BJ (cell line): ENCODE results near the gene ADD3. TPM values are rescaled to one million over a fixed set of nuclear protein-coding genes. Genes with fewer than 3 reads are reported as not detected.
"Not testable (repeated sequence)": the region's sequence is repeated elsewhere in the genome, so short reads cannot be mapped to it uniquely, and the experiment has no call there.

Source experiments
- CTCF ChIA-PET: fragments of 350-600 bp; formaldehyde crosslinking; extraction: SDS; loops from one replicate; lab custom pipeline; 2021; ENCODE audit warnings: antibody characterized with exemption, inconsistent platforms; lab: Yijun Ruan, JAX
- POLR2A ChIA-PET: fragments of 300-600 bp; sonication (Branson Sonifier 250); formaldehyde crosslinking; extraction: SDS; loops from one replicate; lab custom pipeline; 2021; ENCODE audit warnings: antibody characterized with exemption; lab: Charles Lee
- DNase-seq: peaks from one replicate; pipeline ENCODE4 v3.0.0-alpha.2; 2011; ENCODE audit warnings: low read depth
- H3K27me3 ChIP-seq: 2 replicates; pipeline ENCODE4 v1.6.0; 2011; ENCODE audit warnings: low read length; ENCODE audit not compliant: control insufficient read depth, insufficient read depth
- H3K36me3 ChIP-seq: 2 replicates; pipeline ENCODE4 v1.5.1; 2011; ENCODE audit warnings: low read length; ENCODE audit not compliant: control insufficient read depth, insufficient read depth
- H3K4me3 ChIP-seq: 2 replicates; pipeline ENCODE4 v1.5.1; 2011; ENCODE audit warnings: low read depth, mild to moderate bottlenecking, control low read depth, low read length
- CTCF ChIP-seq: IDR thresholded peaks from 2 replicates; pipeline ENCODE4 v1.5.1; 2011; ENCODE audit warnings: low read depth, mild to moderate bottlenecking, control low read depth, inconsistent platforms, low read length, moderate library complexity; ENCODE audit not compliant: insufficient read depth
- polyA plus RNA-seq: library from polyadenylated mRNA; depleted of rRNA; stranded (reverse); fragments of >200 nt; gene quantifications from 2 replicates; pipeline ENCODE4 v1.2.3, GENCODE V29; 2011

Gene ADD3
- polyA plus RNA-seq, 1 experiment = 52.0 TPM

GRCh38 chr10:110115784-110116520 lies 108.2 kb downstream of the ADD3 start:
- no peak for DNase-seq
- ChIA-PET CTCF (interaction anchor here (0.6 to 1.2 kb wide), 2 partner anchors 113 to 232 kb away, joined by 3 to 7 read pairs; no protein-coding TSS in a partner anchor), POLR2A (interaction anchor here (0.6 kb wide), 1 partner anchor 803 kb away, joined by 3 read pairs; the partner anchor contains the start of gene BBIP1)
- TF ChIP-seq CTCF = no peak
- Histone ChIP-seq H3K27me3 (no peaks in the 10 kb centered on the region), H3K4me3 (no peak overlapping the region), H3K36me3 (peaks cover 9% of the 10 kb centered on the region)

- POLR2A ChIA-PET = no interaction called here
- Histone ChIP-seq H3K36me3 (peaks cover 3% of the 10 kb centered on the region), H3K27me3 (no peaks in the 10 kb centered on the region), H3K4me3 (no peak overlapping the region)
- TF ChIP-seq CTCF = no peak
- no peak for DNase-seq
- CTCF ChIA-PET = interaction anchor here (0.6 to 2.2 kb wide), 4 partner anchors 9 to 235 kb away, joined by 3 to 7 read pairs (median 4); no protein-coding TSS in a partner anchor
These were observed 111.3 kb downstream of the ADD3 start for GRCh38 chr10:110118891-110119621.

GRCh38 chr10:110123594-110123993 lies 115.8 kb downstream of the ADD3 start:
- Histone ChIP-seq H3K4me3 (no peak overlapping the region), H3K27me3 (no peaks in the 10 kb centered on the region), H3K36me3 (no peaks in the 10 kb centered on the region)
- ChIA-PET CTCF (no interaction called here), POLR2A (no interaction called here)
- DNase-seq = no peak
- no peak for TF ChIP-seq CTCF

- no peak for DNase-seq
- Histone ChIP-seq H3K27me3 (no peaks in the 10 kb centered on the region), H3K4me3 (no peak overlapping the region), H3K36me3 (peaks cover 3% of the 10 kb centered on the region; the same call in 1 of the 2 replicates)
- POLR2A ChIA-PET = no interaction called here
- TF ChIP-seq CTCF = no peak
- CTCF ChIA-PET = interaction anchor here (0.8 kb wide), 1 partner anchor 151 kb away, joined by 3 read pairs; no protein-coding TSS in a partner anchor
These were observed 121.7 kb downstream of the ADD3 start for GRCh38 chr10:110129490-110129889.

- Histone ChIP-seq H3K36me3 (peaks cover 3% of the 10 kb centered on the region; the same call in 1 of the 2 replicates), H3K4me3 (no peak overlapping the region), H3K27me3 (no peaks in the 10 kb centered on the region)
- no peak for DNase-seq
- ChIA-PET POLR2A (no interaction called here), CTCF (interaction anchor here (2.3 kb wide), 1 partner anchor 251 kb away, joined by 11 read pairs; no protein-coding TSS in a partner anchor)
- no peak for TF ChIP-seq CTCF
These were observed 127.1 kb downstream of the ADD3 start for GRCh38 chr10:110134917-110135316.

- CTCF ChIA-PET = interaction anchor here (0.9 to 2.3 kb wide), 7 partner anchors 139 to 252 kb away, joined by 3 to 11 read pairs (median 4); partner anchors contain the start of gene SMNDC1
- H3K27me3 ChIP-seq, H3K36me3 ChIP-seq, POLR2A ChIA-PET, H3K4me3 ChIP-seq, DNase-seq: not testable (repeated sequence)
These were observed 128.1 kb downstream of the ADD3 start for GRCh38 chr10:110135836-110136235.
